BLaER1 (cell line): ENCODE measurements around the gene SPATC1L.
"Not testable (repeated sequence)": the region's sequence is repeated elsewhere in the genome, so short reads cannot be mapped to it uniquely, and the experiment has no call there.

ENCODE experiments used
- H3K27ac ChIP-seq: shearing (Covaris generic); formaldehyde crosslinking; 2 replicates; pipeline ENCODE4 v1.8.1; 2022
- H3K27me3 ChIP-seq: shearing (Covaris generic); formaldehyde crosslinking; 2 replicates; pipeline ENCODE4 v1.8.1; 2022
- H3K36me3 ChIP-seq: shearing (Covaris generic); formaldehyde crosslinking; 2 replicates; pipeline ENCODE4 v1.8.1; 2022
- H3K4me1 ChIP-seq: shearing (Covaris generic); formaldehyde crosslinking; 2 replicates; pipeline ENCODE4 v1.8.1; 2022
- H3K4me2 ChIP-seq: shearing (Covaris generic); formaldehyde crosslinking; 2 replicates; pipeline ENCODE4 v1.8.1; 2022
- H3K4me3 ChIP-seq: shearing (Covaris generic); formaldehyde crosslinking; 2 replicates; pipeline ENCODE4 v1.8.1; 2022
- H3K9ac ChIP-seq: shearing (Covaris generic); formaldehyde crosslinking; 2 replicates; pipeline ENCODE4 v1.8.1; 2022
- H3K9me3 ChIP-seq: shearing (Covaris generic); formaldehyde crosslinking; 2 replicates; pipeline ENCODE4 v1.8.1; 2022
- H4K20me1 ChIP-seq: shearing (Covaris generic); formaldehyde crosslinking; 2 replicates; pipeline ENCODE4 v1.8.1; 2022
- Cebpa-rat ChIP-seq: shearing (Covaris generic); IDR thresholded peaks from 2 replicates; pipeline ENCODE4 v1.8.1; 2022

The SPATC1L gene

DNA sequence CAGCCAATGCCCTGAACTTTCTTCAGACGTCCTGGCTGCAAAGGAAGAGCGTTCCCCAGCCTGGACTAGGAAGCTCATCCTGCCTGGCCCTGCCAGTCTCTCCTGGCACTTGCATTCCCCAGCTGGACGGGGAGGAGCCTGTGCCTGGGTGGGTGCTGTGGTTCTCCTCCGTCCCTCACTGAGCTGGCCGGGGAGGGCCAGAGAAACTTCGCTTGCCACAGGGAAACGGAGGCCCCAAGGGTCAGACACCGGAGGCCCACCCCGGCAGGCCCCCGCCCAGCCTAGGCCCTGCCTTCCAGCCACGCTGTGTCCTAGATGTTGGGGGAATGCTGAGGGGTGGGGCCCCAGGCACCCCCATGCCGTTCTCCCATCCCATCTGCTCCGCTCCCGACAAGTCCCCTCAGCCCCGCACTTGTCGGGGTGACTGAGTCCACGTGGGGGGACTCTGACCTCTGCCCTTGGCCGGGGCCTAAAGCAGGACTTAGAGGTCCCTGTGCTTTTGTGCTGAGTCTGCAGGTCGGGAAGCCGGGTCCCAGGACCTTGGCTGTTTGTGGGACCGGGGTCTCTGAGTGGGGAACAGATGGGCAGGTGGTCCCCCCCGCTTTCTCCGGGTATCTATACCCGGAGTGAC, 33.7 kb downstream of the SPATC1L start:
- Histone ChIP-seq H3K4me1 (peaks cover 17% of the 10 kb centered on the region), H3K27me3 (no peaks in the 10 kb centered on the region), H3K27ac (no peak overlapping the region), H4K20me1 (no peaks in the 10 kb centered on the region), H3K4me3 (no peak overlapping the region), H3K4me2 (no peak overlapping the region), H3K9ac (no peak overlapping the region), H3K36me3 (no peaks in the 10 kb centered on the region), H3K9me3 (no peaks in the 10 kb centered on the region)
- TF ChIP-seq Cebpa-rat = no peak

DNA sequence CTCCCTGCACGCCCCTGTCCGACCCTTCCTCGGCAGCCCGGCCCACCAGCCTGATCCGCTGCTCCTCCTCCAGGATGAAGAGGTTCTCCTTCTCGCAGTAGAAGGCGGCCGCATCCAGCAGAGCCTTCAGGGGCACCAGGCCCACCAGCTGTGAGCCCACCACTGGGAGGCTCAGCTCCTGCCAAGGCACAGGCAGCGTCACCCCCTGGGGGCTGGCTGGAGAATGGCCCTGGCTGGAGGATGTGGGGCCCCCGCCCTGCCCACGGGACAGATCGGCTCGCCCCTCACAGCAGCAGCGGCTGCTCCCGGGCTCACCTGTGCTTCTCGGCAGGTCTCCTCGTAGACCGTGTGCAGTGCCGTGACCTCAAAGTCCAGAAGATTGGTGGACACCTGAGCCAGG, 34.2 kb downstream of the SPATC1L start:
- H3K4me1 ChIP-seq = peaks cover 20% of the 10 kb centered on the region
- no peaks in the 10 kb centered on the region for H3K36me3 ChIP-seq
- H3K4me3 ChIP-seq = no peak overlapping the region
- H4K20me1 ChIP-seq = no peaks in the 10 kb centered on the region
- no peaks in the 10 kb centered on the region for H3K27me3 ChIP-seq
- no peak overlapping the region for H3K27ac ChIP-seq
- TF ChIP-seq Cebpa-rat = no peak
- H3K4me2 ChIP-seq = no peak overlapping the region
- H3K9me3 ChIP-seq = no peaks in the 10 kb centered on the region
- no peak overlapping the region for H3K9ac ChIP-seq

DNA sequence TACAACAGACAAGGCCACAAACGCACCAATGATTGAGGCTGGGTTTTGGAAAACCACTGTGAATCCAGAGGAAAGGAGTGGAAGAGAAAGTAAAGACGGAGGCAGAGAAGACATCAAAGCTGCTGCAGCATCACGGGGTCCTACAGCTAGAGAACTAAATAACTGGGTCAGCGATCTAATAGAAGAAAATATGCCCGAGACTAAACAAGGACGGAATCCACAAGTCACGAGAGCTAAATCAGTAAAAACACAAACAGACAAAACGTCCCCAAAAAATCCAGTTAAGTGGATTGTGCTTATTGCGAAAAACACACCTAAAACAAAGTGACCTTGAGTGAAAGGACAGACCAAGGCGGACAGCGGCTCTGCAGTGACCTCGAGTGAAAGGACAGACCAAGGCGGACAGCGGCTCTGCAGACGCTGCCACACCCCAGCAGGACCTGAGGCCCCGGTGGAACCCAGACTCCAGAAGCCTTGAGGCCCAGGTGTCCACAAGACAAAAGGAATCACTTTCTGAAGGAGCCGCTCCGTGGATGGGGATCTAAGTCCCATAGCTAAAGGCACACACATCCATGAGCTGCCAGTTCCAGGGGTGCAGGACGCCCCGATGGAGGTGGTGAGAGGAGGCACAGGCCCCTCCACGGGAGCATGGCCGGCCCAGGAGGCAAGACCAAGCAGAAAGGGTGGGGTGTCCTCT, 34.9 kb downstream of the SPATC1L start:
- TF ChIP-seq Cebpa-rat = no peak
- Histone ChIP-seq H3K4me1 (peaks cover 25% of the 10 kb centered on the region), H3K27ac (no peak overlapping the region)

DNA sequence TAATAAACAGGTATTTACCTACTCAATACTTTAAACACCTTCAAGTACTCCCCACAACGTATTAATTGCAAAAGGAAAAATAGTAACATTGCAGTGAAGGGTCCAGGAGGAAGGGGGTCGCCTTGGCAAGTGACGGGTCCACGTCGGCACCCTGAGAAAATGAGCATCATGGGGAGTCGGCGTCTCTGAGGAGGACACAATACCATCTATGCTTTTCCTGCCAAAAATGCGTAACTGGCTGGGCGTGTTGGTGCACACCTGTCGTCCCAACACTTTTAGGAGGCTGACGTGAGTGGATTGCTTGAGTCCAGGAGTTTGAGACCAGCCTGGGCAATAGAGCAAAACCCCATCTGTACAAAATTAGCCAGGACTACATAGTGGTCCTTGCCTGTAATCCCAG, 36.2 kb downstream of the SPATC1L start:
- Histone ChIP-seq H3K36me3 (no peaks in the 10 kb centered on the region), H3K4me2 (no peak overlapping the region), H3K4me1 (peaks cover 31% of the 10 kb centered on the region), H4K20me1 (no peaks in the 10 kb centered on the region), H3K27ac (no peak overlapping the region), H3K9ac (no peak overlapping the region), H3K9me3 (no peaks in the 10 kb centered on the region), H3K27me3 (no peaks in the 10 kb centered on the region), H3K4me3 (no peak overlapping the region)
- no peak for TF ChIP-seq Cebpa-rat

More for the DNA sequence above, 34.9 kb downstream of the SPATC1L start:
- no peak overlapping the region for H3K4me2 ChIP-seq
- no peaks in the 10 kb centered on the region for H4K20me1 ChIP-seq
- no peaks in the 10 kb centered on the region for H3K27me3 ChIP-seq
- H3K4me3 ChIP-seq = no peak overlapping the region
- no peaks in the 10 kb centered on the region for H3K9me3 ChIP-seq
- H3K9ac ChIP-seq = no peak overlapping the region
- H3K36me3 ChIP-seq = no peaks in the 10 kb centered on the region

DNA sequence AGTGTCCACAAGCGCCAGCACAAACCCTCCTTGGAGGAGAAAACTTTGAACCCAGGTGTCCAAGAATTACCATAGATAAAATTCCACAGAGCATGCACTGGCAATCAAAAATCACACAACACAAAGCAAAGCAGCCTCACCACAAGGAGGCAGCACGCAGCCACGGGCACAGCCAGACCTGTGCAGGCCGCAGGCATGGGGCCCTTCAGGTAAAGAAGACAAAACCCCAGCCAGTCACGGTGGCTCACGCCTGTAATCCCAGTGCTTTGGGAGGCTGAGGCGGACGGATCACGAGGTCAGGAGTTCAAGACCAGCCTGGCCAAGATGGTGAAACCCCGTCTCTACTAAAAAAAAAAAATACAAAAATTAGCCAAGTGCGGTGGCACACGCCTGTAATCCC, 36.8 kb downstream of the SPATC1L start:
- H3K4me2 ChIP-seq = peak overlapping the region; percentile 77
- not testable (repeated sequence) for H3K4me3 ChIP-seq, H3K9me3 ChIP-seq, H3K36me3 ChIP-seq, H4K20me1 ChIP-seq, H3K27me3 ChIP-seq, H3K9ac ChIP-seq, H3K27ac ChIP-seq
- peaks cover 32% of the 10 kb centered on the region for H3K4me1 ChIP-seq

DNA sequence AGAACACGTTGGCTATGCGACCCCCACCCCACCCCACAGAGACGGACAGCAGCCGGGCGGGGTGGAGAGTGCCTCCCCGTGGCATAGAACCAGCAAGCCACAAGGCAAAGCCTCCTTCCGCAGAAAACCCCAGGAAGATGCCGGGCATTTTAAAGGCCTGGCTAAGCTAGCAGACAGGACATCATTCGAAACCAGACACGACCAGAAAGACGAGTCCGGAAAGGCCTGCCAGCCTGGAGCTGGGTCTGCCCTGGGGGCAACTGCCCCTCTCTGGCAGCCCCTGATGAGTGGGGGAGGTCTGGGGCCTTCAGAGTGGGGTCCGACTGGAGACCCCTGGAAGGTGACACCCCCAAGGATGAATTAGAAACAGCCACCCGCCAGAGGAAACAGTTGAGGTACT, 37.4 kb downstream of the SPATC1L start:
- Histone ChIP-seq H3K4me1 (peaks cover 37% of the 10 kb centered on the region), H3K4me2 (peak overlapping the region; percentile 77), H3K4me3 (no peak overlapping the region), H3K27me3 (no peaks in the 10 kb centered on the region), H3K9ac (0 out of 2 replicates have a peak overlapping the region, but pooled peaks have one; percentile 35), H3K36me3 (no peaks in the 10 kb centered on the region), H3K27ac (no peak overlapping the region), H3K9me3 (peaks cover 9% of the 10 kb centered on the region), H4K20me1 (no peaks in the 10 kb centered on the region)
- no peak for TF ChIP-seq Cebpa-rat

DNA sequence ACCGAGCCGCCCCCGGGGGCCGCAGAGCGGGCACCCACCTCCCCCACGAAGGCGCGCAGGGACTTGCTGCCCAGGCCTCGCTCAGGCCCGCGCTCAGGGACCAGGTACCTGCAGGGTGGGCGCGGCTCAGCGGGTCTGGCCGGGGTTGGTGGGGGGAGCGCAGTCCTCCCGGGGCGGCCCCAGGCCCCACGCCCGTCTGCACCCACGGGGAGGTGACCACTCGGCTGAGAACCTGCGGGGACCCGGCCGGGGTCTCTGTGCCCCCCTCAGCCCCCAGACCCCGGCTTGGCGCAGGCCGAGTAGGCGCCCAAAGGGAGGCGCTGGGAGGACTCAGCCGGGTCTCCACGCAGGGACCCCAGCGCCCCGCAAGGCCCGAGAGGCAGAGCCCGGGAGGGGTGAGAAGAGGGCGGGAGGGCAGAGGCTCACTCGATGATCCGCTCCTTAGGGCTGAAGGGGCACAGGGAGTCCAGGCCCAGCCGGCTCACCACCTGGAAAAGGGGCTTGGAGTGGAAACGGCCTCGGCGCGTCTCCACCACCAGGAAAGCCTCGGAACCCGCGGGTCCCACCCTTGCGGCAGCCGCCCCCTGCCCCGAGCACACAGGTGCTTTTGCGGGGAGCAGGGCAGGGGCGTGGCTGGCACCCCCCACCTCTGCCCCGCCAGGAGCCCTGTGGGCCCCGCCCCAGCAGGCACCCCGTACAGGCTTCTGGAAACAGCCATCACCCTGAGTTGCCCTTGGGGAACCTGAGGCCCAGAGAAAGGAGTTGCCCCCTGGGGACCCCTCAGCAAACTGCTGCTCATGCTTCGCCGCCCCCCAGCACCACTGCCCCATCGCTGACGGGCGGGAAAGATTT, 38.2 kb downstream of the SPATC1L start:
- Histone ChIP-seq H3K4me1 (peaks cover 45% of the 10 kb centered on the region), H3K27ac (peak overlapping the region; percentile 53), H3K36me3 (no peaks in the 10 kb centered on the region), H3K4me3 (no peak overlapping the region), H3K27me3 (no peaks in the 10 kb centered on the region), H3K4me2 (peak overlapping the region; percentile 77), H3K9ac (0 out of 2 replicates have a peak overlapping the region, but pooled peaks have one; percentile 35), H3K9me3 (peaks cover 10% of the 10 kb centered on the region), H4K20me1 (no peaks in the 10 kb centered on the region)
- no peak for TF ChIP-seq Cebpa-rat

DNA sequence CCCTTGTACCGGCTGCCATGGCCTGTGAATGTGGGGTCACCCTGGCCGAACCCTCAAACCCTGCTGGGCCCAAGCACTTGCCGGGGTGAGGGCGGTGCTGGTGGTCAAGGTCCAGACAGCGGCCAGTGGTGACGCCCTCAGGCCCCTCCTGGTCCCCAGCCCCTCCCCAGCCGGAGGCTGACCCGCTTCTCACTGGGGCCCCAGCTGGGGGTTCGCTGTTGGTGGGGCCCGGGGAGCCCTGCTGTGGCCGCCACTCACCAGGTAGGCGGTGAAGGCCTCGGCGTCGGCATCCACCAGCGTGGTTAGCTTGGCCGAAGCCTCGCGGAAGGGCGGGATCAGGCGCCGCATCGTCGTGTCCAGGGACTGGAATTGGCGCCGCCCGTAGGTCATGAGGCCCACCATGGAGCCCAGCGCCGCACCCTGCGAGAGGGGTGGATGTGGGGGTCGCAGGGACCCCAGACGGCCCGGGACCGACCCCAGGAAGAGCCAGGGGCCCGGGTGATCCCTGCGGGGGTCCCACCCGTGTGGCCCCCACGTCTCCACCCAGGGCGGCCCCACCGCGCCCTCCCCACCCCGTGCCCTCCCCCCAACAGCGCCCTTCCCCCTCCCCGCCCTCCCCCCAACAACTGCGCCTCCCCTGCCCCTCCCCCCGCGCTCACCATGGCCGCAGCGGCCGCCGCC, 39.0 kb downstream of the SPATC1L start:
- H3K9me3 ChIP-seq = peaks cover 10% of the 10 kb centered on the region
- H4K20me1 ChIP-seq = no peaks in the 10 kb centered on the region
- no peaks in the 10 kb centered on the region for H3K36me3 ChIP-seq
- 0 out of 2 replicates have a peak overlapping the region, but pooled peaks have one; percentile 38 for H3K27ac ChIP-seq
- H3K4me3 ChIP-seq = no peak overlapping the region
- no peak for TF ChIP-seq Cebpa-rat
- H3K4me2 ChIP-seq = peak overlapping the region; percentile 34; the same call in 1 of the 2 replicates
- peaks cover 52% of the 10 kb centered on the region for H3K4me1 ChIP-seq
- H3K27me3 ChIP-seq = no peaks in the 10 kb centered on the region
- H3K9ac ChIP-seq = no peak overlapping the region

DNA sequence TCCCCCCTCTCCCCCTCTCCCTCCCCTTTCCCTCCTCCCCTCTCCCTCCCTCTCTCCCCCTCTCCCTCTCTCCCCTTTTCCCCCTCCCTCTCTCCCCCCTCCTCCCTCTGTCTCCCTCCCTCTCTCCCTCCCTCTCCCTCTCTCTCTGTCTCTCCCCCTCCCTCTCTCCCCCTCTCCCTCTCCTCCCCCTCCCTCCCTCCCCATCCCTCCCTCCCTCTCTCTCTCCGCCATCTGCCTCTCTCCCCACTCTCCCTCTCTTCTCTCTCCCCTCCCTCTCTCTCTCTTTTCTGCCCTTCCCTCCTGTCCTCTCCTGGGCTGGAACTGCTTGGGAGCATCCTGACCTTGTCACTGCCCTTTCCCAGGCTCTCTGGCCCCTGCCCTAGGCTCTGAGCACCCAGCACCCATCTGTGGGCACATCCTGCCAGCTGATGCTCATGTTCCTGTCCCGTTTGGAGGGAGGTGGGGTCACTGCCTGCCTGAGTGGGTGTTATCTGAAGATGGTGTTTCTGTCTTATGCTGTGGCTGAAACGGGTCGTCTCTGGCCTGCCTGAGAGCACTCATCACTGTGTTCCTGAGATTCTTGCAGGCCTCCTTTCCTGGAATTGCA, 39.7 kb downstream of the SPATC1L start:
- no peak overlapping the region for H3K9ac ChIP-seq
- peak overlapping the region; percentile 34; the same call in 1 of the 2 replicates for H3K4me2 ChIP-seq
- H3K4me1 ChIP-seq = peaks cover 52% of the 10 kb centered on the region
- H3K27ac ChIP-seq = 0 out of 2 replicates have a peak overlapping the region, but pooled peaks have one; percentile 38
- H3K9me3 ChIP-seq = peaks cover 10% of the 10 kb centered on the region
- no peak overlapping the region for H3K4me3 ChIP-seq
- no peaks in the 10 kb centered on the region for H3K36me3 ChIP-seq
- no peaks in the 10 kb centered on the region for H3K27me3 ChIP-seq
- H4K20me1 ChIP-seq = no peaks in the 10 kb centered on the region
- TF ChIP-seq Cebpa-rat = no peak
